GM21447 (cell line): ENCODE results near the gene SAAL1.

ENCODE experiments used
- ATAC-seq: cut with Tn5 transposase; IDR thresholded peaks from one replicate; pipeline ENCODE4 v1.9.1; 2021; ENCODE audit not compliant: unreplicated experiment

Gene SAAL1

GRCh38 chr11:18088366-18088765 is 17.5 kb downstream of the SAAL1 start:
- no peak for ATAC-seq

GRCh38 chr11:18081551-18081950 is 24.3 kb downstream of the SAAL1 start:
- ATAC-seq: no peak

GRCh38 chr11:18080451-18080850 is 25.4 kb downstream of the SAAL1 start:
- no peak for ATAC-seq

GRCh38 chr11:18078909-18079308 is 27.0 kb downstream of the SAAL1 start:
- no peak for ATAC-seq

GRCh38 chr11:18075444-18075843 is 30.4 kb downstream of the SAAL1 start:
- ATAC-seq: no peak

- ATAC-seq: no peak
These were observed 34.7 kb downstream of the SAAL1 start for GRCh38 chr11:18071098-18071705.

GRCh38 chr11:18067372-18067771 is 38.5 kb downstream of the SAAL1 start:
- ATAC-seq: no peak

GRCh38 chr11:18066626-18067025 is 39.3 kb downstream of the SAAL1 start:
- ATAC-seq: no peak

GRCh38 chr11:18065572-18065971 is 40.3 kb downstream of the SAAL1 start:
- ATAC-seq: no peak

- ATAC-seq: no peak
These were observed 41.3 kb downstream of the SAAL1 start for GRCh38 chr11:18064450-18065054.

GRCh38 chr11:18063862-18064434 is 41.9 kb downstream of the SAAL1 start:
- ATAC-seq: no peak

GRCh38 chr11:18063125-18063524 is 42.8 kb downstream of the SAAL1 start:
- ATAC-seq: no peak

GRCh38 chr11:18061351-18061750 is 44.5 kb downstream of the SAAL1 start:
- ATAC-seq: no peak

- ATAC-seq: no peak
These were observed 49.2 kb downstream of the SAAL1 start for GRCh38 chr11:18056561-18057181.

GRCh38 chr11:18054511-18055103 is 51.3 kb downstream of the SAAL1 start:
- no peak for ATAC-seq

GRCh38 chr11:18050848-18051247 is 55.0 kb downstream of the SAAL1 start:
- ATAC-seq: no peak

- no peak for ATAC-seq
These were observed 59.6 kb downstream of the SAAL1 start, which contains the start of gene TPH1 for GRCh38 chr11:18046116-18046777. Gene TPH1, minus strand, starts transcription at chr11:18046269. Its CDS starts 5,507 bp downstream, at chr11:18040762.

GRCh38 chr11:18036456-18036855 is 69.4 kb downstream of the SAAL1 start:
- no peak for ATAC-seq
